Lower lobe of right lung (tissue), 2 donors: ENCODE measurements around the gene NNMT. TPM values are rescaled to one million over a fixed set of nuclear protein-coding genes. Genes with fewer than 3 reads are reported as not detected.
A peak's percentile ranks its signal among the peaks of the same experiment; 100 is the strongest.

ENCODE experiments used
- ATAC-seq, 2 donors: fragments of 200-7000 bp; cut with Tn5 transposase; one replicate each; pipeline ENCODE4 v1.9.1; 2020 to 2022; ENCODE audit warnings: mild to moderate bottlenecking in 2 of 2, moderate library complexity in 2 of 2
- DNase-seq: peaks from one replicate; pipeline ENCODE4 v3.0.0-alpha.2; 2020
- H3K27ac ChIP-seq: fragments of 200-600 bp; one replicate; pipeline ENCODE4 v1.8.0; 2022
- H3K27me3 ChIP-seq: fragments of 200-600 bp; one replicate; pipeline ENCODE4 v1.8.0; 2022; ENCODE audit warnings: low read depth
- H3K36me3 ChIP-seq: fragments of 200-600 bp; one replicate; pipeline ENCODE4 v1.8.0; 2022; ENCODE audit warnings: mild to moderate bottlenecking
- H3K4me1 ChIP-seq: fragments of 200-600 bp; one replicate; pipeline ENCODE4 v1.8.0; 2022
- H3K4me3 ChIP-seq: fragments of 200-600 bp; one replicate; pipeline ENCODE4 v1.8.0; 2022; ENCODE audit warnings: mild to moderate bottlenecking
- H3K9me3 ChIP-seq: fragments of 200-600 bp; one replicate; pipeline ENCODE4 v1.8.0; 2022
- intact Hi-C: fragments of 100-400 bp; cut with DNase I; formaldehyde crosslinking; loops from one replicate; pipeline ENCODE4 v1.11.0; 2022
- total RNA-seq: library from RNA; stranded (reverse); fragmentation: NEBNext Ultra II Directional; extraction: Animal tissue kit (Norgen Biotek cat#: 25700); gene quantifications from one replicate; pipeline ENCODE4 v1.2.1, GENCODE V29; 2021
- TF ChIP-seq, protein P1 (sequence below): fragments of 200-600 bp; IDR thresholded peaks from one replicate; pipeline ENCODE4 v1.8.0; 2022; ENCODE audit warnings: antibody characterized with exemption, mild to moderate bottlenecking
- donor health status: DM: no; HTN: yes; CAD: no; lungs with severe emphysema.

The NNMT gene
- total RNA-seq, 1 donor from 2014 or later: 162 TPM

DNA sequence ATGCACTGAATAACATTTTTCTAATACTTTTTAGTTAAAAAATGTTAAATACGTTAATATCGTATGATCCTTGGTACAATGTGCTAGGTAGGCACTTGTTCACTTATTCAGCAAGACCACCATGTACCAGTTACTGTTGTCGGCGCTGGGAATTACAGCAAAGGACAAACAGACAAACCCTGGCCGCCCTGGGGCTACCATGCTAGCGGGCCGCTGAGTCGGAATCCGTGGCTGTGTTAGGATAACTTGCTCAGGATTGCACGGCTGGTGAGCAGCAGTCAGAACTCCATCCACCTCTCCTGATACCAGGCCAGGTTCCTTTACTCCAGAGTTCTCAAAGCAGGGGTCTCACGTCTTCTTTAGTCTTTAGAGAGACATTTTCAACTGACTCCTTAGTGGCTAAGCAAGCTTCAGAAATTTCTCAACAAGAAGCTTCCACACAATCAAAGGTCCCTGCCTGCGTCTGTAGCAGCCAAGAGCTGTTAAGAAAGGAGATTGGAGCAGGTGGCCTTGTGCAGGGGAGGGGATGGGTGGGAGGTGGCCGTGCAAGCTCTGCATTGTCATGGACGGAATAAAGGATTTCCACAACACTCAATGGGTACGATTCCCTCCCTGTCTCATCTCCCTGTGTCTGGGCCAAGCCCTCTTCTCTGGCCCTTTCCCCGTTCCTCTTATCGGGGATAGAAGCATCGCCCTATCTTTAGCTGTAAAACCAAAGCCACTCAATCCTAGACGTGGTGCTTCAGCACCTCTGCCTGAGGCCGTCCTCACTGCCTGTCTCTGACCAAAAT lies 39.8 kb upstream of the NNMT start:
- Histone ChIP-seq H3K36me3 (peaks cover 57% of the 10 kb centered on the region), H3K27ac (peak overlapping the region; percentile 42), H3K4me1 (peaks cover 53% of the 10 kb centered on the region), H3K9me3 (no peaks in the 10 kb centered on the region), H3K4me3 (no peak overlapping the region), H3K27me3 (no peaks in the 10 kb centered on the region)
- intact Hi-C loops: no loop called here
- TF ChIP-seq, protein P1, sequence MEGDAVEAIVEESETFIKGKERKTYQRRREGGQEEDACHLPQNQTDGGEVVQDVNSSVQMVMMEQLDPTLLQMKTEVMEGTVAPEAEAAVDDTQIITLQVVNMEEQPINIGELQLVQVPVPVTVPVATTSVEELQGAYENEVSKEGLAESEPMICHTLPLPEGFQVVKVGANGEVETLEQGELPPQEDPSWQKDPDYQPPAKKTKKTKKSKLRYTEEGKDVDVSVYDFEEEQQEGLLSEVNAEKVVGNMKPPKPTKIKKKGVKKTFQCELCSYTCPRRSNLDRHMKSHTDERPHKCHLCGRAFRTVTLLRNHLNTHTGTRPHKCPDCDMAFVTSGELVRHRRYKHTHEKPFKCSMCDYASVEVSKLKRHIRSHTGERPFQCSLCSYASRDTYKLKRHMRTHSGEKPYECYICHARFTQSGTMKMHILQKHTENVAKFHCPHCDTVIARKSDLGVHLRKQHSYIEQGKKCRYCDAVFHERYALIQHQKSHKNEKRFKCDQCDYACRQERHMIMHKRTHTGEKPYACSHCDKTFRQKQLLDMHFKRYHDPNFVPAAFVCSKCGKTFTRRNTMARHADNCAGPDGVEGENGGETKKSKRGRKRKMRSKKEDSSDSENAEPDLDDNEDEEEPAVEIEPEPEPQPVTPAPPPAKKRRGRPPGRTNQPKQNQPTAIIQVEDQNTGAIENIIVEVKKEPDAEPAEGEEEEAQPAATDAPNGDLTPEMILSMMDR: no peak
- DNase-seq (no peak), ATAC-seq (no peak)

DNA sequence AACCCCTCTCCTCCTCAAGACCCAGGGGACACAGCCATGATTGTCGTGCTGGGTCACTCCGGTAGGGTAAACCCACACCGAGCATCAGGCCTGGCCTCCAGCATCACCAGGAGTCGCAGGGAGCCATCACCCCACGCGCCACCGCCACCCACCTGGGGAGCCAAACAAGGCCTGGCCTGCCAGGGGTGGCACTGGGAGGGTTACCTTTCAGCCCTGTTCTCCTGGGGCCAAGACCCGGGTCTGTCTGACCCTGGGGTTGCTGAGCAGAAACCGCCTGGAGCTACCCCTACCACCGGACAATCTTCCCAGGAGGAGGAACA lies 39.3 kb upstream of the NNMT start:
- Histone ChIP-seq H3K36me3 (peaks cover 51% of the 10 kb centered on the region), H3K4me1 (peaks cover 53% of the 10 kb centered on the region), H3K4me3 (no peak overlapping the region), H3K9me3 (no peaks in the 10 kb centered on the region), H3K27ac (peak overlapping the region; percentile 42), H3K27me3 (no peaks in the 10 kb centered on the region)
- DNase-seq: no peak
- TF ChIP-seq, protein P1: no peak
- intact Hi-C loops: no loop called here
- no peak for ATAC-seq

DNA sequence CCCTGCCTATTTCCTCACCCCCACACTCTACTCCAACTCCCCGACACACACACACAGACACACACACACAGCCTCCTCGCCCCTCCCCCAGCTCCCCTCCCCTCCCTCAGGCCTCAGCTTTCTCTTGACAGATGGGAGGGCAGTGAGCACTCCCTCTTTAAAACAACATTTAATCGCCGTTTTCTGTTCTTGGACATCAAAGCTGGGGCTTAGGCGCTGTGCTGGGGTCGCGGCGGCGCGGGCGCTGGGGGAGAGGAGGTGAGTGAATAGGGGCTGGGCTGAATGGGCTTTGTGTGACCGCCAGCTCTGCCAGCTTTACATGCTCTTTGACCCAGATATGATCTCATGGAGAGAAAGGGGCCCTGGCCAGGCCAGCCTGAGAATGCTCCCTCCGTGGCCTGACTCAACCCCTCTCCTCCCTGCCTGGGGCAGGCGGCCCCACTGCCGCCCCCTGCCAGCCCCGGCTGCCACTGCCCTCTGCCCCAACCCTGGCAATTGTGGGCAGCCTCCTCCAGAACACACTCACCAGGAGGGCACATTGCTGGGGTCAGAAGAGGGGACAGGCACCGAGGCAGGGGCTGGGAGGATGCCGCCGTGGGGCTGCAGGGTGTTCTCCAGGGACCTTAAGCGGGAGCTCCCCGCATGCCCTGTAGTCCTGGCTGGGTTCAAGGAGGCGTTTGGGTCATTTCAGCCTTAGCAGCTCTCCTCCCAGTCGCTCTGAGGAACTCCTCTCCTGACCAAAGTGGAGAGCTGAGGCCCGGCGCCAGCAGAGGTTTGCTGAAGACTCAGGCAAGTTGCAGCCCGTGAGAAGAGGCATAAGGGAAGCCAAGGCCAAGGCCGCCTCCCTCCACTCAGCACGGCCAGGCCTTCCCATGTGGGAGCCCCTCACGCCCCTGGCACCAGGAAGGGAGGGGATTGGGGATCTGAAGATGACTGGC lies 38.3 kb upstream of the NNMT start:
- TF ChIP-seq, protein P1: peak; percentile 19
- intact Hi-C loops: no loop called here
- Histone ChIP-seq H3K36me3 (peaks cover 41% of the 10 kb centered on the region), H3K9me3 (no peaks in the 10 kb centered on the region), H3K27ac (peak overlapping the region; percentile 42), H3K4me3 (peak overlapping the region; percentile 9), H3K4me1 (peaks cover 59% of the 10 kb centered on the region), H3K27me3 (no peaks in the 10 kb centered on the region)
- ATAC-seq (peak; percentile 15 to 56), DNase-seq (peak; percentile 68)

DNA sequence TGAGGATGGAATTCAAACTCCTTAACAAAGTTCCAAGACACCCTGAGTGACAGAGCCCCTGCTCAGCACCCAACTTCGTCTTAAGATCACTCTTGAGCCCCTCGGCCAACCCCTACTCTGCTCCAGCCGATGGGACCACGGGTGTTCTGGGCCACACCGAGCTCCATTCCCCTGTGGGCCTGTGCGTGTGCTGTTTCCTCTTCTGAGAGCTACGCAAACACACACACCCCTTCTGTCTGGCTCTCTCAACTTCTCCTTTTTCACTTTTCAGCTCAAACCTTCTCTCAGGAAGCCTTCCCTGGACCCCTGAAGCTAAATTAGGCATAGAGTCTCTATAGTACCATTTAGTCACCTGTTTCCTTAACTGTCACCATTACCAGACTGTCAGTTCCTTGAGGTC lies 37.5 kb upstream of the NNMT start:
- TF ChIP-seq, protein P1: no peak
- ATAC-seq: peak; percentile 25 to 38

DNA sequence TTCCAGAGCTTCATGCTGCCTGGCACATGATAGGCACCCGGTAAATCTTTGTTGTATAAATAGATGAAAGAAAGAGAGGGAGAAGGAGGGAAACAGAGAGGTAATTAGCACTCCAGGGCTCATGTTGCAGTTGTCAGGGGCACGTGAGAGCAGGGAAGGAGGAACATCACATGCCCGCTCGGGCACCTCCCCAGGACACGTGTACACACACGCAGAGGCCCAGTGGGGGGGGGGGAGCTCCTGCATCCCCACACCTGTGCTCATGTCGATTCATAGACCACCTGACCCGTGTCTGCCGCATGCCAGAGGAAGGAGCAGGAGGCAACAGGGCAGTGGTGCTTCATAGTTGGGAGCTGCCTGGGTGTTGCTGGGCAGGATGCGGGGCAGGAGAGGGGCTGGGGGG lies 37.1 kb upstream of the NNMT start:
- intact Hi-C loops: no loop called here
- Histone ChIP-seq H3K4me3 (no peak overlapping the region), H3K36me3 (peaks cover 29% of the 10 kb centered on the region), H3K9me3 (no peaks in the 10 kb centered on the region), H3K27me3 (no peaks in the 10 kb centered on the region), H3K27ac (peak overlapping the region; percentile 42), H3K4me1 (peaks cover 62% of the 10 kb centered on the region)
- peak; percentile 70 for DNase-seq
- ATAC-seq: peak in 1 of 2 donors; percentile 15
- TF ChIP-seq, protein P1: no peak

More for the DNA sequence above, 37.5 kb upstream of the NNMT start:
- Histone ChIP-seq H3K9me3 (no peaks in the 10 kb centered on the region), H3K27me3 (no peaks in the 10 kb centered on the region), H3K36me3 (peaks cover 33% of the 10 kb centered on the region), H3K4me1 (peaks cover 62% of the 10 kb centered on the region), H3K4me3 (no peak overlapping the region), H3K27ac (peak overlapping the region; percentile 42)
- DNase-seq: peak; percentile 63
- intact Hi-C loops: no loop called here
